NCI-H128 (cell line): ENCODE measurements around the gene ADM2.
A peak's percentile ranks its signal among the peaks of the same experiment; 100 is the strongest.

Source experiments
- DNase-seq: peaks from one replicate; lab custom pipeline; 2025; ENCODE audit not compliant: unreplicated experiment; lab: John Stamatoyannopoulos, UW

ADM2 gene

DNA sequence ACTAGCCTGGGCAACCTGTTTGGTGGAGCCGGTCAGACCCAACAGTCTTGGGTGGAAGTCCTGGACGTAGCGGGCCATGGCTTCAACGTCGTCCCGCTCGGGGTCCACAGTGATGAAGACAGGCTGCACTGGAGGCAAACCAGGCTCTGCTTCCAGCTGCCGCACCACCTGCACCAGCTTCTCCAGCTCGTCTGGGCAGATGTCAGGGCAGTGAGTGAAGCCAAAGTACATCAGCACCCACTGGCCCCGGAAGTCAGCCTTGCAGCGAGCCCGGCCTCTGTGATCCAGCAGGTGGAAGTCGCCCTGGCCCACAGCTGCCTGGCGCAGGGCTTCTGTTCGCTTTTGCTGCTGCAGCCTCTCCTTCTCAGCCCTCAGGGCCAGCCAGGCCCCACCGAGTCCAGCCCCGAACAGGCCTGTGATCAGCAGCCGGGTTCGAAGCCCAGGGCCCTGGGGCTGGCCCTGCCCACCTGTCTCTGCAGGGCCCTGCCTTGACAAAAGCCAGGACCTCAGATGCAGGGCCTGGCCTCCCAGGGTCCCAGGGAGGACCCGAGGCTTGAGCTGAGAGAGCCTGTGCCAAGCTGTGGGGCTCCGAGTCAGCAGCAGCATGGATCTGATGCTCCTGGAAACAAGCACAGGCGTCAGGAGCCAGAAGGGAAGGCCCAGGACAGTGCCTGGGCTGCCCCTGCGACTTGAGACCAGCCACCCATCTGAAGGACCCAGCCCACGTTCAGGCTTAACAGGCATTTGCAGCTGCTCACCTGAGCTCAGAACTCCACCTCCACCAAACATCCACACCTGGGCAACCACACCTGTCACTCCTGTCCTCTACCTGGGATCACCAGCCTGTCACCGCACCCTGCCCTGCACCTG, 42.7 kb downstream of the ADM2 start:
- DNase-seq: no peak

DNA sequence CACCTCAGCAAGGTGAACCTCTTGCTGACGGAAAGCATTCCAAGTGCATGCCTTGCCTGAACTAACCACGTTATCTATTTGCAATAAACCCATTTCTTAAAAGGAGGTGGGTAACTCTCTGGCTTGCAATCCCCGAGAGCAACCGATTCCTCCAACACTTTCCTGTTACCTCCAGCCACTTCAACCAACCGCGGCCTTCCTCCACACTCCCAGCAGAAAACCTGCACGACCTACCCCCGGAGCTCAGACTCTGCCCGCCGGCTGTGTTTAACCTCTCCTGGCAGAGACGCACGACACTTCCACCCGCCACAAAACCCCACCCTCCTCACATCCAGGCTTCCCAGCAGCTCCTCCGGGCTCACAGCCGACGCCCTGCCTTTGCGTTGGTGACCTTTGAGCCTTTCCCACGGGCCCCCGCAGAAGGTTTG, 43.3 kb downstream of the ADM2 start:
- DNase-seq: no peak

DNA sequence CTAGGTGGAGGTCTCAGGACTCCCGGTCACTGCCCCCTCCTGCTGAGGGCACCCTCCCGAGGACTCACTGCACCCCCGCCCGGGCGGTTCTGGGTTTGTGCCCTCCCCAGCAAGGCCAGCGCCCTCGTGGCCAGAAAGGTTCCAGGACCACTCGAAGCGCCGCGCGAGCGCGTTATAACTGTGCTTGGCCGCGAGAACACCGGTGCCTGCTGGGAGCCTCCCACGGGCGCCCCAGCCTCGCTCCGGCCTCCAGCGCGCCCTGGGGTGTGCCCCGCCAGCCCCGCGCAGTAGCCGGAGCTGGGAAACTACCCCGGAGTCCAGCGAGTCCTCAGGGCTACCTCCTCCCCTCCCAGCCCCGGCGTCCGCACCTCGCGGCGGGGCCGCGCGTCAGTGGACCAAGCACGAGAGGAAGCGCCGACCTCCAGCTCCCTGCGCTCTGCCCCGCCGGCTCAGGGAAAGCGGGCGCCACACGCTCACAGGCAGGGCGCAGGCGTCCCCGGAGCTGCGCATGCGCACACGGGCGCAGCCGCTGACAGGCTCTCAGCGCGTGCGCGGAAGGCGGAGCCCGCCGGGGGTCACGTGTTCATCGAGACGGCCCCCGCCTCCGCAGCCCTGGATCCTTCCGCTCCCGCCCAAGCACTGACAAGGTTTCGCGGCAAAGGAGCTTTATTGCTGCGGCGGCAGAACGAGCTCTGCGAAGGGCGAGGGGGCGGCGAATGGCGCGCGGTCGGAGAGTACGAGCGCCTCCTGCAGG, 43.9 kb downstream of the ADM2 start, which contains the start of gene SCO2:
SCO2 (minus strand) TSS at position 495 of the 754 bp plus-strand sequence. CDS start 1,187 bp downstream, outside the sequence.
- DNase-seq: peak; percentile 82

DNA sequence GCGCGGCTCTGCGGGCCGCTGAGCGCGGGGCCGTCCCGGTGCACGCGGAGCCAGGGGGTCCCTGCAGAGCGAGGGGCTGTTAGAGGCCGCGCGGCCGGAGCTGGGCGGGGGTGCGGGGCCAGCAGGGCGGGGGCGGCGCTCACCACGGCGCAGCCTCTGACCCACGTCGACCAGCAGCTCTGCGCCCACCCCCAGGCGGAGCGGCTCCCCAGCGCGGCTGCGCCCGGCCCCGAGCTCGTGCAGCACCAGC, 44.4 kb downstream of the ADM2 start:
- no peak for DNase-seq

DNA sequence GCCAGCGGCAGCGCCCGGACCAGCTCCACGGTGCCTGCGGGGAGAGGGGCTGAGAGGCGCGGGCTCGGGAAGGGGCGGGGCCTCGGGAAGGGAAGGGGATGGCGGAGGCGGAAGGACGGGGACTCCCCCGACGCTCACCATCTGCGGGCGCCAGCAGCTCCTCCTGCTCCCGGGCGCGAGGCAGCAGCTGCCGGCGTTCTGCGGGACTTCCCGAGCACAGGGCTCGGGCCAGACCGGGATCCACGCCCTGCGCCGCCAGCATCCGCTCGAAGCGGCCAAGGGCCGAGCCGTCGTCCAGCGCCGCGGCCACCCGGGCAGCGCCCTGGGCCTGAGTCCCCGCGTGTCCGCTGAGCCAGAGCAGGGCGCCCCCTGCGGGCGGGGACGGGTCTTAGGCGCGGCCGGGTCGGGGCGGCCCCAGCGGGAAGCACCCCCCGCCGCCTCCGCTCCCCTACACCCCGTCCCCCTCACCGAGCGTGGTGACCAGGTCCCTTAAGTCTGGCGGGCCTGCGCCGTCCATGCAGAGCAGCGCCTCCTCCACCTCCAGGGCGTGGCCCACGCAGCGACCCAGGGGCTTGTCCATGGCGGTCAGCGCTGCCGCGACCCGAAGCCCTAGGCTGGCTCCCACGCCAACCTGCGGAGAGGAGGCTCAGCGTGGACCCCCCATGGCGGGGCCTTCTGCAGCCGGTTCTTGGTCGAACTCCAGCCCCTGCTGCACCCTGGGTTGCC, 44.9 kb downstream of the ADM2 start:
- peak; percentile 30 for DNase-seq

DNA sequence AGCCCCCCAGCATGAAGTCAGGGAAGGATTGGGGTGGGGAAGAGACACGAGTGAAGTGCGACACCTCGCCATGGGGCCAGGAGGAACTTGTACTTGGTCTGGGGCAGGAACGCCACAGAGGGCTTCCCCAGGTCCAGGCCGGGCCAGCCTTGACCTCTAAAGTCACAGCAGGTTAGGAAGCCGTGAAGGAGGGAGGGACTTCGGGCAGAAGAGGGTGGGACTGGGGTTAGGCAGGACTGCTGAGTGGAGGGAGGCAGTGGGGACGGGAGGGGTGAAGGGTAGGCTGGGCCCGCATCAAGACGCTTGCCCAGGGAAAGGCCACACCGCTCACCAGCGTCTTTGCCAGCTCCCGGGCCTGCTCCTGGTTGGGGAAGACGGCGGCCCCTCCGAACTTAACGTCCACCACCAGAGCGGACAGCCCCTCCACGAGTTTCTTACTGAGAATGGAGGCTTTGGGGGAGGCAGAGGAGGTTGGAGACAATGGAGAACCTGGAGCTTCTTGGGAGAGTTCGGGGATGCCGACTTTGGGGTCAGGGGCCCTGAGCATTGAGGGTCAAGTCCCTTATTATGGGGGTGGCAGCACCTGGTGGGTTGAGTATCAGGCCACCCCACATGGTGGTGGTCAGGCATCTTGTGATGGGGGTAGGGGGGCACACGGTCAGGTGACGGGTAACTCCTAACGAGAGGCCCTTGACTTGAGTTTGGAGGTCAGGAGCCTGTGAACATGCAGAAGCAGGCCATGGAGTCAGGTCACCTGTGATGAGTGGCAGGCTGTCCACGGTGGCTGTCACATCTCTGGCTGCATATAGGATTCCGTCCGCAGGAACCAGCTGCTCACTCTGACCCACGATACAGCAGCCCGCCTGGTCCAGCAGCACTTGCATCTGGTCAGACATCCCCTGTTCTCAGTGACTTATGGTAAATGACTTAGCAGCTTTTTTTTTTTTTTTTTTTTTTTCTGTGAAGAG, 45.8 kb downstream of the ADM2 start:
- DNase-seq: no peak

DNA sequence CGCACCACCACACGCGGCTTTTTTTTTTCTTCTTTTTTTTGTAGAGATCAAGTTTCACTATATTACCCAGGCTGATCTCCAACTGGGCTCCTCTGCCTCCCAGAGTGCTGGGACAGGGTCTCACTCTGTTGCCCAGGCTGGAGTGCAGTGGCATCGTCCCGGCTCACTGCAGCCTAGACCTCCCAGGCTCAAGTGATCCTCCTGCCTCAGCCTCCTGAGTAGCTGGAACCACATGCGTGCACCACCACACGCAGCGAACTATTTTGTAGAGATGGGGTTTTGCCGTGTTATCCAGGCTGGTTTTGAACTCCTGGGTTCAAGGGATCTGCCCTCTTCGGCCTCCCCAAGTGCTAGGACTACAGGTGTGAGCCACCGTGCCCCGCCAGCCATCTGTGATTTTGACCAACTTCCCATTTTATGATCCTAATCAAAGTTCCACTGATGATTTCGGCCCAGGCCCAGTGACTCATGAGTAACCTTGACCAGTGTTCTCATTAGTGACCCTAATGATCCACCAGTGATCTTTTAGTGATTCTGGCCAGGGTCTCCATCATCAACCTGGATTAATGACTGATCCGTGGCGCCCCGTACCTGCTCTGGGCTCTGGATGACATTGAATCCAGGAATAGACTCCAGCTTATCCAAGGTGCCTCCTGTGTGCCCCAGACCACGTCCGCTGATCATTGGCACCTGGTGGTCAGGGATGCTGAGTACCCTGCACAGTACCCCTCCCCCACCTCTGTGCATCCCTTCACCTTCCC, 46.8 kb downstream of the ADM2 start:
- DNase-seq: no peak

DNA sequence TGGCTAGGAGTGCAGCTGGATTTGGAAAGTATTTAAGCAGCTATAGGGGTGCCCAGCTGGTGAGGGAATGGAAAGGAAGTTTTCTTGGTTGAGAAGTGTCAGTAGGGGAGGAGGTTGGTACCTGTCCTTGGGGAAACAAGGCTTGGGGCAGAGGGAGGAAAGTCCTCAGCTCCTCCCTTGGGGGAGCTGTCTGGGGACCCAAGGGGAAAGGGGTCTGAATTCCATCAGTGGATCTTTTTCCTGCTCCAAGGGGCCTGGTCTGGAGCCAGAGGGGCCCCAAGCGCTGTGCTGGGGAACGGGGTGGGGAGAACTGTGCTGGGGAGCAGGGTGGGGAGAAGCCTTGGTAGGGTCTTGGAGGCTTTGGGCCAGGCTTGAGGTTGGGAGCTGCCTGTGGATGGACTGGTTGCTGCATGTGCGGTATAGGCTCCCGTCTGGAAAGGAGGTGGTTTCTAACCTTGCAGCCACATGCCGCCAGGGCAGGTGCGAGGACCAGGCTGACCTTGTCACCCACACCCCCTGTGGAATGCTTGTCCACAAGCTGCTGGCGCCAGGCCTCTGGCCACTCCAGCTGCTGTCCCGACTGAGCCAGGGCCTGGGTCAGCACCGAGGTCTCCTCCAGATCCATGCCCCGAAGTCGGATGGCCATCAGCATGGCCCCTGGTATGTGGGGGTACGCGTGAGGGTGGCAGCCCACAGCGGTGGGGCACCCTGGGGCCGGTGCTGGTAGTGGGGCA, 47.5 kb downstream of the ADM2 start:
- no peak for DNase-seq

DNA sequence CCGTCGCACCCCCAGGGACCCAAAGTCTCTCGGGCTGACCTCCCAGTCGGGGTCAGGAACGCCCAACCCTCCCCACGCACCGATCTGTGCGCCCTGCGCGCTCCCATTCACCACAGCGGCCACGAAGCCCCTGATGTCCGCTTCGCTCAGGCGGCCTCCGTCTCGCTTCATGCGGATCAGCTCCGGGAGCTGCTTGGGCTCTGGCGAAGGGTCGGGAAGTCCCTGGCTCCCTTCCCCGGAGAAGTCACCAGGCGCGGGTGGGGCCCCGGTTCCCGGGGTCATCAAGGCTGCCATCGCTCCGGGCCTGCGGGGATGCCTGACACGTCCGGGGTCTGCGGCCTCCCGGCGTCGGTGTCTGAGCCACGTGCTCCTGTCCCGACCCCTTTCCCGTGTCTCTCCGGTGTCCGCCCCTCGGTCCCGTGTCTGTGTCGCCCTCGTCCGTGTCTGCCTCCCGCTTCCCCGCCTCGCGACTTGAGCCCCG, 48.1 kb downstream of the ADM2 start:
- no peak for DNase-seq

DNA sequence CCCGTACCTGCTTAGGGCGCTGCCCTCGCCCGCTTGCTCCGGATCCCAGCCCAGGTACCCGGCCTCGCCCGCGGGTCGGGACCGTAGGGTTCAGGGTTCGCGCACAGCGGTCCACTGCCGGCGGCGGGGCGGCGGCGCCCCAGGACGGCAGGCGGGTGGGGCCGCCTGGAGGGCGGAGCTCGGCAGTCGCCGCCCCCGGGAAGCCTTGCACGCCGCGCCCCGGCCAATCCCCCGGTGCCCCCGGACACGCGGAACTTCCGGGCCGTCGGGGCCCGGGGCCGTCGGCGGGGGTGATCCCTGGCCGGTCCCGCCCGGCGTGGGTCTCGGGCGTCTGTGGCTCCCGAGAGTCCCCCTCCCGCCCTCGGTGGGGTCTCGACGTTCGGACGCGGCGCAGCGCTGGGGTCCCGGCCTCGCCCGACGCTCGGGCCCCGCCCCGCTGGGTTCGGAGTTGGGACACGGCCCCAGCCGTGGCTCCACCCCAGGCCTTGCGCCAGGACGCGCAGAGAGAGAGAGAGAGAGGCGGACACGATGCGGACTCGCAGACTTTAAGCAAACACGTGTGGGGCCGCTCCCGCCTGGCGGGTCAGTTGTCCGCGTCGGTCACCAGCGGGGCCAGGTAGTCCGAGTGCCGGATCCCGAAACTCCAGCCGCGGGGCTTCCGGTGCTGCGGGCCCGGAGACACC, 48.7 kb downstream of the ADM2 start, which contains the start of gene TYMP:
TYMP (minus strand) TSS at position 116 of the 683 bp plus-strand sequence. CDS start 303 bp downstream, outside the sequence.
- DNase-seq: no peak

DNA sequence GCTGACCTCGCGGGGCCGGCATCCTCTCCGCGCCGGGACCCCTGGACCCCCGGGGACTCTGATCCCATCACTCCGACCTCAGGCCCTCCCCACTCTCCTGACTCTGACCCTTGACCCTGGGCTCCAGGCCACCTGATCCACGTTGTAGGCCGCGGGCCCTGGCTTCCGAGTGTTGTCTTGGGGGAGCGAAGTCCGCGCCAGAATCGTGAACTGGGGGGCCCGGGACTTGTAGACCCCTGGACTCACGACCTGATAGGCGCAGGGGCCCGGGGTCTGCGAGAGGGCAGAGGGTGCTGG, 49.2 kb downstream of the ADM2 start:
- no peak for DNase-seq

DNA sequence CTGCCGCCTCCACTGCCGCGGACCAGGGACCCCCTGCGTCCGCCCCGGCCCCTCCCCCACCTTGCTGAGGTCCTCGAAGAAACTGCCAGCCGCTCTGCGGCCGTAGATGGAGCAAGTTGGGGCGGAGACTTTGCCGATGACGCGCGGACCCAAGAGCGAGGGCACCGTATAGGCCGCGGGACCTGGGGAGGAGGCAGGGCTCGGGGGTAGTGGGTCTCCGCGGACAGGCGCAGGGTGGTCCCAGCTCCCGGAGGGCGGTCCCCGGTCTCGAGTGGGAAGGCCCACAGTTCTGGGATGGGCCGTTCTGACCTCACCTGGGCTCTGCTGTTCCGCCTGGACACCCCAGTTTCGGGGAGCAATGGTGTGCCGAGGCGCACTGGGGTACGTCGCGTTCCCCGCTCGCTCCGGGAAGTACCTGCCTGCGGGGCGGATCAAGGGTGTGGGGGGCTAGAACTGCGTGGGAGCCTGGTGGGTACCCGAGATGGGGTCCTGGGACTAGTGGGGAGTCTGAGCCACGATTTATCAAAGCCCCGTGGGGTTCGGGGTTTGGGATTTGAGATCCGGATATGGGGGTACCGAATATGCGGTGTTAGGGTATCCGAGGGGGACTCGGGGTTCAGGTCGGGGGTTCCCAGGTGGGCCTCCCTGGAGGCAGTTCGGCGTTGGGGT, 49.7 kb downstream of the ADM2 start:
- peak; percentile 9 for DNase-seq

DNA sequence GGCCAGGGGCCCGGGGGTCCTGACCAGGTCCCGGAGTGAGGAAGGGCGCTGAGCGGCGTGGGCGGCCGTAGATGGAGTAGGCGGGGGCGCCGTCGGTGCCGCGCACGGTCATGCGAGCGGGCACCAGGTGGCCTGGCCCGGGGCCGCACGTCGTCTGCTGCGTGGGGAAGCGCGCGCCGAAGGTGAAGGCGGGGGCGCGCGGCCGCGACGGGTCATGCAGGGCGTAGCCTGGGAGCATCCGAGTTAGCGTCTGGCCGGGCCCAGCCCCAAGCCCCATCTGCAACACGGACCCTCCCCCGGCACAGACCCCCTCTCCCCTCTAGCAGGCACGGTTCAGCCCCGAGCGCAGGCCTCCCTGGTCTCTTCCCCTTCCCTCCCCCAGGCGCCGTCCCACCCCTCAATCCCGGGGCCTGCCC, 50.2 kb downstream of the ADM2 start:
- no peak for DNase-seq

DNA sequence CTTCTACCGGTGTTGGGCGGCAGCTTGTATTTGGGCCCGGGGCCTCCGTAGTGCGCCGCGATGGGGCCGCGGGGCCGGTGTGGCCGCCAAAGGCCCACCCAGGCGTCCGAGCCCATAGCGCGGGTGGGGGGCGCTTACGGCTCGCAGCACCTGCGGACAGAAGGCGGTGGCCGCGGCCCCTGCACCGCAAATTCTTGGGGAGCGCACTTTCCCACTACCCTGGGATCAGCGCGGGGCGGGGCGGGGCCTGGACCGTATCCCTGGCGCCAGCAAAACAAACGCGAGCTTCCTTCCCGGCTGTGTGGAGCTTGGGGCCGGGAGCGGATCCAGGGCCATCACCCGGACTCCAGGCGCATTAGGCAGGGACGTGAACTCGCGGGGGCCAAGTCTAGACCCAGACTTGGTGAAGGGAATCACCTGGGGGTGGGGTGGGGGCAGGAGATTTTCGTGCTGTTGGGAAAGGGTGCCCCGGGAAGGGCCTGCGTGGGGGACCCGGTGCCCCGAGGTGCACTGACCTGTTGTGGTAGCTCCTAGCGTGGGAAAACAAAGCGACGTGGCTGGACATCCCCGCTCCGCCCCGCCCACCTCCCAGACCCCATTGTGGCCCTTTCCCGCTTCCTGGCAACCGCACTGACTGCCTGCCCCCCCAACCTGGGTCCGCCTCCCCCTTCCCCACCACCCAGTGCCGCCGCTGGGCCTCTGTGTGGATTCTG, 50.8 kb downstream of the ADM2 start:
- no peak for DNase-seq

DNA sequence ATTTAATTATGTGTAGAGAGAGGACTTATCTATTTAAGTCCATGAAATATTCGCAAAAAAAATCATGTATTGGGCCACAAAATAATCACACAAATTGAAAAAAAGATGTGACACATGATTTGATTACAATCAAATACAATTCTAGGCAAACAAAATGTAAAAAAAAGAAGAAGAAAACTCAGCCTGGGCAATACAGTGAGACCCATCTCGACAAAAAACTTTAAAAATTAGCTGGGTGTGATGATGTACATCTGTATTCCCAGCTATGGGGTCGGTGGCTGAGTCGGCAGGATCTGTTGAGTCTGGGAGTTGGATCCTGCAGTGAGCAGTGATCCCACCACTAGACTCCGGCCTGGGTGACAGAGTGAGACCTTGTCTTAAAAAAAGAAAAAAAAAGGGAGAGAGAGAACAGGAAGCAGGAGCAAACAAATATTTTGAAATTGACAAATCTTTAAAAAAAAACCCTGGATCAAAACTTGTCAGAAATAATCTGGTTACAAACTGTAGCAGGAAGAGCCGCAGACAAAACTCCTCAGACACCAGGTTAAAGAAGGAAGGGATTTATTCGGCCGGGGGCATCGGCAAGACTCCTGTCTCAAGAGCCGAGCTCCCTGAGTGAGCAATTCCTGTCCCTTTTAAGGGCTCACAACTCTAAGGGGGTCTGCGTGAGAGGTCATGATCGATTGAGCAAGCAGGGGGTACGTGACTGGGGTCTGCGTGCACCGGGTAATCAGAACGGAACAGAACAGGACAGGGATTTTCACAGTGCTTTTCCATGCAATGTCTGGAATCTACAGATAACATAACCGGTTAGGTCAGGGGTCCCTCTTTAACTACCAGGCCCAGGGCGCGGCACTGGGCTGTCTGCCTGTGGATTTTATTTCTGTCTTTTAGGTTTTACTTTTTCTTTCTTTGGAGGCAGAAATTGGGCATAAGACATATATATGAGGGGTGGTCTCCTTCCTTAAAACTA, 51.8 kb downstream of the ADM2 start:
- DNase-seq: no peak
